NCI-H748 (cell line): ENCODE results near the gene POTEC.
"Not testable (repeated sequence)": the region's sequence is repeated elsewhere in the genome, so short reads cannot be mapped to it uniquely, and the experiment has no call there.

ENCODE experiments used
- DNase-seq: peaks from one replicate; lab custom pipeline; 2025; ENCODE audit not compliant: unreplicated experiment; lab: John Stamatoyannopoulos, UW

The POTEC gene

GRCh38 chr18:14543446-14543964 lies at the start of gene POTEC:
TSS of gene POTEC (minus strand) at chr18:14543600. CDS start at chr18:14543146, 454 bp downstream.
- not testable (repeated sequence) for DNase-seq

- DNase-seq, result no peak
Observed at GRCh38 chr18:14577971-14578370, 34.6 kb upstream of the POTEC start.

GRCh38 chr18:14559502-14559901 lies 16.1 kb upstream of the POTEC start:
- DNase-seq, result not testable (repeated sequence)

GRCh38 chr18:14531659-14532058 lies 11.7 kb downstream of the POTEC start:
- not testable (repeated sequence) for DNase-seq

GRCh38 chr18:14510707-14511106 lies 32.7 kb downstream of the POTEC start:
- DNase-seq, result not testable (repeated sequence)

- DNase-seq, result not testable (repeated sequence)
Observed at GRCh38 chr18:14503691-14504090, 39.7 kb downstream of the POTEC start.

GRCh38 chr18:14501894-14502293 lies 41.5 kb downstream of the POTEC start:
- DNase-seq, result not testable (repeated sequence)

- DNase-seq, result not testable (repeated sequence)
Observed at GRCh38 chr18:14489256-14490014, 54.0 kb downstream of the POTEC start.

- DNase-seq, result not testable (repeated sequence)
Observed at GRCh38 chr18:14488789-14489188, 54.6 kb downstream of the POTEC start.

GRCh38 chr18:14486926-14487580 lies 56.3 kb downstream of the POTEC start:
- DNase-seq, result not testable (repeated sequence)

GRCh38 chr18:14479076-14479475 lies 64.3 kb downstream of the POTEC start:
- not testable (repeated sequence) for DNase-seq

GRCh38 chr18:14475520-14475919 lies 67.9 kb downstream of the POTEC start:
- not testable (repeated sequence) for DNase-seq

GRCh38 chr18:14474752-14475151 lies 68.6 kb downstream of the POTEC start:
- not testable (repeated sequence) for DNase-seq

- DNase-seq, result not testable (repeated sequence)
Observed at GRCh38 chr18:14474007-14474720, 69.2 kb downstream of the POTEC start.

- DNase-seq, result not testable (repeated sequence)
Observed at GRCh38 chr18:14473250-14474006, 70.0 kb downstream of the POTEC start.

- not testable (repeated sequence) for DNase-seq
Observed at GRCh38 chr18:14471286-14471685, 72.1 kb downstream of the POTEC start.

- not testable (repeated sequence) for DNase-seq
Observed at GRCh38 chr18:14470446-14470845, 73.0 kb downstream of the POTEC start.

GRCh38 chr18:14470046-14470445 lies 73.4 kb downstream of the POTEC start:
- not testable (repeated sequence) for DNase-seq

GRCh38 chr18:14465989-14466388 lies 77.4 kb downstream of the POTEC start:
- DNase-seq, result not testable (repeated sequence)
